Glutamatergic neuron (in vitro differentiated cells): ENCODE data around the gene DNAI7. TPM values are rescaled to one million over a fixed set of nuclear protein-coding genes. Genes with fewer than 3 reads are reported as not detected.

Experiments used
- DNase-seq: peaks from one replicate; pipeline ENCODE4 v3.0.0; 2022
- H3K27ac Mint-ChIP-seq: one replicate; pipeline ENCODE4 v1.8.0; 2020; ENCODE audit warnings: mild to moderate bottlenecking, mixed read lengths, inconsistent platforms; ENCODE audit not compliant: unreplicated experiment
- H3K27me3 Mint-ChIP-seq: one replicate; pipeline ENCODE4 v1.8.0; 2020; ENCODE audit warnings: mild to moderate bottlenecking, moderate library complexity, mixed read lengths, inconsistent platforms; ENCODE audit not compliant: unreplicated experiment
- H3K36me3 Mint-ChIP-seq: one replicate; pipeline ENCODE4 v1.8.0; 2020; ENCODE audit warnings: mild to moderate bottlenecking, mixed read lengths, inconsistent platforms; ENCODE audit not compliant: unreplicated experiment
- H3K4me1 Mint-ChIP-seq: one replicate; pipeline ENCODE4 v1.8.0; 2020; ENCODE audit warnings: mild to moderate bottlenecking, low read depth, mixed read lengths, inconsistent platforms; ENCODE audit not compliant: unreplicated experiment
- H3K4me3 Mint-ChIP-seq: one replicate; pipeline ENCODE4 v1.8.0; 2020; ENCODE audit warnings: mild to moderate bottlenecking, mixed read lengths, inconsistent platforms; ENCODE audit not compliant: unreplicated experiment
- H3K9me3 Mint-ChIP-seq: one replicate; pipeline ENCODE4 v1.8.0; 2020; ENCODE audit warnings: mild to moderate bottlenecking, moderate library complexity, mixed read lengths, inconsistent platforms; ENCODE audit not compliant: unreplicated experiment
- total RNA-seq: library from RNA; stranded (reverse); fragmentation: NEBNext Ultra II Directional; extraction: Animal tissue kit (Norgen Biotek cat#: 25700); gene quantifications from one replicate; pipeline ENCODE4 v1.2.1, GENCODE V29; 2021; ENCODE audit not compliant: unreplicated experiment
- TF ChIP-seq, protein P1 (sequence below): fragments of 200-600 bp; sonication (generic); IDR thresholded peaks from one replicate; pipeline ENCODE4 v1.5.0; 2021; ENCODE audit not compliant: partially characterized antibody, unreplicated experiment

The DNAI7 gene
- total RNA-seq, 1 donor from 2014 or later, result 0.76 TPM

DNA sequence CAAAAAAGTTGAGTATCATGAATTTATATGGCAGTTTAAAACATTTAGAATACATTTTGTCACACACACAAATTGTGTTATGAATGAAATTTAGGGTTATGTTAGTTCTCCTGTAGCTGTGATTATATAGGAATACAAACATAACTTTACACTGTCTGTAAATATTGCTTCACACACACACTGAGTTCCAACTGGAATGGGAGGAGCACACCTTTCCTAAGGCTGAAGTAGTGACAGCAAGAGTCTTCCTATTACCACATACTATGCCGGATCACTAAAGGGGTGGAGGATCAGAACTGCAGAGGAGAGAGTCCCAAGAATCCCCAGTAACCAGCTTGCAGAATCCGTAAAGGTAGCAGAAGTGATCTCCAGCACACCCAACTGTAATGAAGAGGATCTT is 63.7 kb downstream of the DNAI7 start:
- no peaks in the 10 kb centered on the region for H3K27me3 Mint-ChIP-seq
- H3K9me3 Mint-ChIP-seq, result no peaks in the 10 kb centered on the region
- no peak for DNase-seq
- H3K4me1 Mint-ChIP-seq, result no peaks in the 10 kb centered on the region
- no peak overlapping the region for H3K27ac Mint-ChIP-seq
- no peaks in the 10 kb centered on the region for H3K36me3 Mint-ChIP-seq
- no peak overlapping the region for H3K4me3 Mint-ChIP-seq
- TF ChIP-seq, protein P1, sequence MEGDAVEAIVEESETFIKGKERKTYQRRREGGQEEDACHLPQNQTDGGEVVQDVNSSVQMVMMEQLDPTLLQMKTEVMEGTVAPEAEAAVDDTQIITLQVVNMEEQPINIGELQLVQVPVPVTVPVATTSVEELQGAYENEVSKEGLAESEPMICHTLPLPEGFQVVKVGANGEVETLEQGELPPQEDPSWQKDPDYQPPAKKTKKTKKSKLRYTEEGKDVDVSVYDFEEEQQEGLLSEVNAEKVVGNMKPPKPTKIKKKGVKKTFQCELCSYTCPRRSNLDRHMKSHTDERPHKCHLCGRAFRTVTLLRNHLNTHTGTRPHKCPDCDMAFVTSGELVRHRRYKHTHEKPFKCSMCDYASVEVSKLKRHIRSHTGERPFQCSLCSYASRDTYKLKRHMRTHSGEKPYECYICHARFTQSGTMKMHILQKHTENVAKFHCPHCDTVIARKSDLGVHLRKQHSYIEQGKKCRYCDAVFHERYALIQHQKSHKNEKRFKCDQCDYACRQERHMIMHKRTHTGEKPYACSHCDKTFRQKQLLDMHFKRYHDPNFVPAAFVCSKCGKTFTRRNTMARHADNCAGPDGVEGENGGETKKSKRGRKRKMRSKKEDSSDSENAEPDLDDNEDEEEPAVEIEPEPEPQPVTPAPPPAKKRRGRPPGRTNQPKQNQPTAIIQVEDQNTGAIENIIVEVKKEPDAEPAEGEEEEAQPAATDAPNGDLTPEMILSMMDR, result no peak

DNA sequence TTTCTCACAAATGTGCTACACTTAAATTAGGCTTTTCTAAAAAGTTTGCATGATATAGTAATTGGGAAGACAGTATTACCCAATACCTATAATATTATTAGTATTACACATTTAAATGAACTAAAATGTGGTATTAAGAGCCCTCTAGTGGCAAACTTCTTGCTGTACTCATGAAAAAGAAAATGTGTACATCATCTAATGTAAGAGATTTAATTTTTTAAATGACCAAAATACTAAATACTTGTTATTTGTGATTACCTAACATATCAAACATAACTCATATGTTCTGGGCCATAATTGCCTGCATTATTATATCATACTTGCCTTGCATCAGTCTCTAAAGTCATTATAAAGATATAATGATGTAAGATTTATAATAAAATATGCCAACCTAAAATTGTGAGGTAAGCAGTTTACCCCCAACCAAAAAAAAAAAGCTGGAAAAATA is 64.2 kb downstream of the DNAI7 start:
- TF ChIP-seq, protein P1, result peak; percentile 74
- Mint-ChIP-seq H3K4me3 (no peak overlapping the region), H3K9me3 (no peaks in the 10 kb centered on the region), H3K27me3 (no peaks in the 10 kb centered on the region), H3K4me1 (no peaks in the 10 kb centered on the region), H3K36me3 (no peaks in the 10 kb centered on the region), H3K27ac (no peak overlapping the region)
- DNase-seq, result no peak

DNA sequence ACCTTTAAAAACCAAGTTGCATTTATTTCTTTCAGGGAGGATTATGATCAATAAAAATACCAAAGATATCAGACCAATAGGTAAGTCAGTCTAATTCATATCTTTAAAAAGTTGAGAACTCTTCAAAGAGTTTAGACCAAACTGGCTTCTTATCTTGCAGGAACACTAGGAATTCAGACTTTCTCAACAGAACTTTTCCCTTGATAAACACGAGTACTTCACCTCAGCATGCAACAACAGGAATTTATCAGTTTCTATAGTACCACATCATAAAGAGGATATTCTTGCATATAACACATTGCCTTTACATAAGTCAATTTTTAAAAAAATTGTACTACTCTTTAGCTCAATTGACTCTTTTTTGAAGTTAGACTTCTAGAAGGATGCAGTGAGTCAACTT is 68.2 kb downstream of the DNAI7 start:
- H3K36me3 Mint-ChIP-seq, result no peaks in the 10 kb centered on the region
- H3K27ac Mint-ChIP-seq, result no peak overlapping the region
- H3K9me3 Mint-ChIP-seq, result no peaks in the 10 kb centered on the region
- TF ChIP-seq, protein P1, result no peak
- no peaks in the 10 kb centered on the region for H3K4me1 Mint-ChIP-seq
- DNase-seq, result no peak
- H3K4me3 Mint-ChIP-seq, result no peak overlapping the region
- no peaks in the 10 kb centered on the region for H3K27me3 Mint-ChIP-seq

DNA sequence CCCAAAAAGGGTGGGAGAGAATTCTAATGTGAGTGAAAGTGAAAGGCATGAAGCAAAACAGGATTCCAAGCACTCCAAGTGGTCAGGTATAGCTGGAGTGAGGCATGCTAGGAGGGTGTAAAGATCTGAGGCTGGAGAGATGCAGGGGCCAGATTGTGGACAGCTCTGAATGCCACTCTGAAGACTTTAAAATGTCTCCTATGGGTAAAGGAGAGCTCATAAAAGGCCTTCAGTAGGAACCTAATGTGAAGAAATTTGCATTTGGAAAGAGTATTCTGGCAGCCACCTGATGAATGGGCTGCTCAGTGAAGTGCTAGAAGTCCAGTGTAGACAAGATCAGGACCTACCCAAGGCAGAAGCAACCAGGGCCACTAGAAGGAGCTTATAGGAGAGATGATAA is 68.9 kb downstream of the DNAI7 start:
- no peaks in the 10 kb centered on the region for H3K4me1 Mint-ChIP-seq
- DNase-seq, result no peak

DNA sequence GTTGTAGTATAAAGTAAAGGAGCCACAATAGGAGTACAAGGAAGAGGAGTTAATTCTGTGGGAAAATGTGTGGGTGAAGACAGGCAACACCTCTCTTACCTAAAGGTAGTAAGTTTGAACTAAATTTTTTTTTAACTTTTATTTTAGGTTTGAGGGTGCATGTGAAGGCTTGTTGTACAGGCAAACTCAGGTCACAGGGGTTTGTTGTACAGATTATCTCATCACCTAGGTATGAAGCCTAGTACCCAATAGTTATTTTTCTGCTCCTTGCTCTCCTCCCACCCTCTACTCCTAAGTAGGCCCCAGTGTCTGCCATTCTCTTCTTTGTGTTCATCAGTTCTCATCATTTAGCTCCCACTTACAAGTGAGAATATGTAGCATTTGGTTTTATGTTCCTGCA is 70.5 kb downstream of the DNAI7 start:
- no peaks in the 10 kb centered on the region for H3K9me3 Mint-ChIP-seq
- TF ChIP-seq, protein P1, result no peak
- no peak overlapping the region for H3K27ac Mint-ChIP-seq
- no peaks in the 10 kb centered on the region for H3K4me1 Mint-ChIP-seq
- H3K27me3 Mint-ChIP-seq, result no peaks in the 10 kb centered on the region
- H3K36me3 Mint-ChIP-seq, result no peaks in the 10 kb centered on the region
- H3K4me3 Mint-ChIP-seq, result no peak overlapping the region
- no peak for DNase-seq

More for the DNA sequence above, 68.9 kb downstream of the DNAI7 start:
- Mint-ChIP-seq H3K27me3 (no peaks in the 10 kb centered on the region), H3K9me3 (no peaks in the 10 kb centered on the region), H3K4me3 (no peak overlapping the region), H3K27ac (no peak overlapping the region), H3K36me3 (no peaks in the 10 kb centered on the region)
- TF ChIP-seq, protein P1, result no peak
